ENCODE results near the gene MEX3D.

MEX3D gene

DNA sequence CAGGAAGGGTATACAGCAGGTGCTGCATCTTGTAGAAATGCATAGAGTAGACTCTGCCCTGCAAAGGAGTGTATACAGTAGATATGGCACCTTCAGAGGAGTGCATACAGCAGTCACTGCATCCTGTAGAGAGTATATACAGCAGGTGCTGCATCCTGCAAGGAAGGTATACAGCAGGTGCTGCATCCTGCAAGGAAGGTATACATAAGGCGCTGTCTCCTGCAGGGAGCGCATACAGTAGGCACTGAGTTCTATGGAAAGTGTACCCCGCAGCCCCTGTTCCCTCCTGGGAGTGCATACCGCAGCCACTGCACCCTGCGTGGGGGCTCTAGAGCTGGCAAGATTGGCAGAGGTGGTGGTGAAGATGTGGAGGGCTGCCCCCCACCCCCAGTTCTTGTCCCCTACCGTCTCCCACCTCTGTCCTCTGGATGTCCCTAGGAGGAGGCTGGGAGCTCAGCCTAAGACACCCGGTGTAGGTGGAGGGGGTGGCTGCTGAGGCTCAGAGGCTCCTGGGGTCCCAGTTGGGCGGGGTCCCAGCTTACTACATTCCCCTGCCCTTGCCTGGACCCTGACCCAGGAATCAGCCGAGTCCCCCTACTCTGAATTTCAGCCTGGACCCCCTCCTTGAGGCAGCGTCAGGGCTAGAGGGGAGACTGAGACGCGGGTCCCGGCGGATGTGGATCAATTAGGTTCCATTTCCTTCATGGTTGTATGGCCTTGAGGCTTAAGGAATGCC is 53.0 kb downstream of the MEX3D start:
- no peak for DNase-seq

- DNase-seq, result no peak
Observed at GRCh38 chr19:1514295-1514661, 53.8 kb downstream of the MEX3D start.

- DNase-seq, result no peak
Observed at GRCh38 chr19:1513499-1514294, 54.4 kb downstream of the MEX3D start.

DNA sequence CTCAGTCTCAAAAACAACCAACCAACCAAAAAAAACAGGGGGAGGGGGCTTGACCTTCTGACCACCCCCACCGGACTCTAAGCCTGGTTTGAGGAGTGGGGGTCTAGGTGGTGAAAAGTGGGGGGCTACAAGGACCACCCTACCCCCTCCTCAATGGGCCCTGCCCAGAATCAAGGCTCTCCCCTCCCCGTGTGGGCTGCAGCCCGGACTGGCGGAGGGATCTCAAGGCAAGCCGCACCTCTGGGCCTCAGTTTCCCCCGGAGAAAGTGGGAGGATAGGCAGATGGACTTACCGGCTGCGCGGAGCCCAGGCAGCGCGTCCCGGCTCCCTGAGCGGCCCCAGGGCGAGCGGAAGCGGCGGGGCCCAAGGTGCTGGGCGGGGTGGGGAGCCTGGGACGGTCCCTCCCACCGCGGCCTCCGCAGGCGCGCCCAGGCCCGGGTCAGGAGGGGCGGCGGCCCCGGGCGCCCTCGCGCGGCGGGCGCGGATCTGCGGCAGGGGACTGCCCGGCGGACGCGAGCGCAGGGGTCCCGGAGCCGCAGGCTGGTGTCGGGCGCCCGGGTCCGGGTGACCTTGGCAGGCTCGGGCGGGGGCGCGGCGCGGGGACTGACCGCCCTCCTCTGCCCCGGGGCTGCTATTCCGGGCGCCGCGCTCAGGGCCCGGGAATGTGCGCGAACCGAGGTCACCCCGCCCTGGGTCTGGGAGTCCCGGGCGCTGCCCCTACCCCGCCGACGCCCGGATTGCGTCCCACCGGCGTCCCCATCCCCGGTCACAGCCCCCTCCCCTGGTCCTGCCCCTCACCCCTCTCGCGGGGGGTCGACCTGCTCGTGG is 55.2 kb downstream of the MEX3D start, which contains the start of gene ADAMTSL5:
TSS of gene ADAMTSL5 (minus strand) at position 349 of the 828 bp plus-strand sequence. CDS start 2,076 bp downstream, outside the sequence.
- peak in 1 of 2 experiments; percentile 45 for DNase-seq

DNA sequence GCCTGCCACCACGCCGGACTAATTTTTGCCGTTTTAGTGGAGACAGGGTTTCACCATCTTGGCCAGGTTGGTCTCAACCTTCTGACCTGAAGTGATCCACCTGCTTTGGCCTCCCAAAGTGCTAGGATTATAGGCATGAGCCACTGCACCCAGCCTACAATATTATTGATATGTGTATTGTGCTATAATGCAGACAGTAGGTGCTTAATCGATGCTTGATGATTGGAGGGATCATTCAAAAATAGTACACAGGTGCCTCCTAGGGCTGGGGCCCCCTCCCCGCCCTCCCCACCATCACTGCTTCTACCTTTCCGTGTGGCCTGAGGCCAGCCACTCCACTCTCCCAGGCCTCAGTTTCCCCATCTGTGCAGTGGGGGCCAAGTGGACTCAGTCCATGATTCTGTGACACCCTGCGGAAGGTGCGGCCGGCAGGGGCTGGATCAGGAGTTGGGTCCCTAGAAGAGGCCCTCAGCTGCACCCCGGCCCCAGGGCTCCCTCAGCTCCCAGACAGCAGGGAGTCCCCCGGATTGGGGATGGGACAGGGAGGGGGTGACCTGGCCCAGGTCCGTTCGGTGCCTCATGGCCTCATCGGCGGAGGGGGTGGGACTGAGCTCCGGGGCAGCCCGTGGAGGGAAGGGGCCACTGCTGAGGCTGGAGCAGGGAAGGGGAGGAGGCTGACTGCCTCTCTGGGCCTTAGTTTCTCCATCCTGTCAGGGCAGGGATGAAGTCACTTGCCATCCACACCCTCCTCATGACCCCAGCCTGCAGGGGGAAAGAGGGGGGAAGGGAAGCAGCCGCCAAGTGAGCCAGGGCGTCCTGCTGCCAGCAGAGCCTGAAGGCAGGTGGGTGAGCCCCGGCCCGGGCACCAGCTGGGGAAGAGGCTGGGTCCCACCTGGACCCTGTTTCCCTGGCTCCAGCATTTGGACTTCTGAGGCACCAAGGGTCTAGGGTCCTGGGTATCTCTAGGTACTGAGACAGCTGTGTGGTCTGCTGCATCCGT is 56.5 kb downstream of the MEX3D start:
- DNase-seq, result no peak

DNA sequence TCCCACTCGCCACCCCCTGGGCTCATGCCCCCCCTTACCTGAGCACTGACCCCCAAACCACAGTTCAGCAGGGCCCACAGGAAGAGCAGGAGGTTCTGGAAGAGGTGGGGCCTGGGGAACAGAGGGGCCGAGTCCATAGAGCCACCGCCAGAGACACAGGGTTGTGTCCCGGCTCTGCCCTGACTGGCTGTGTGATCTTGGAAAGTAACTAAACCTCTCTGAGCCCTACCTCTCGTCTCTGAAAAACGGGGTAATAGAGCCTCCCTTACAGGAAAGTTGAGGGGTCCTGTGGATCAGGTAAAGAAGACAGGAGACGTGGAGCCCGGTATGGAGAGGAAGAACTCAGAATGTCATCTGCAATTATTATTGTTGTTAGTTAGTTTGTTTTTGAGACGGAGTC is 57.3 kb downstream of the MEX3D start:
- no peak for DNase-seq

DNA sequence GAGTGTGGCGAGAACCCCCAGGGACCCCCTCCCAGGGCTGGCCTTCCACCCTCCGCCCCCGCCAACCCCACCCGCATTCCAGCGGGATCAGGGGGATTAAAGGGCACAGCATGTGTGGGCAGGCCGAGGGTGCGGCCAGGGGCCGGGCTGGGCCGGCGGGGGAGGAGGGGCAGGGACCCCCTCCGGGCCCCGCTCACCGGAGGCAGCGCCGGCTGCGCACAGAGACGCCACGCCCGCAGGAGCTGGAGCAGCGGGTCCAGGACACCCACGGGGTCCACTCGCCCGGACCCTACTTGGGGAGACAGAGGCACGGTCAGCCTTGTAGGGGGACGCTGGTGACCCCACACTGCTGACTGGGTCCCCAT is 57.7 kb downstream of the MEX3D start:
- DNase-seq, result no peak

GRCh38 chr19:1509602-1510441 is 58.3 kb downstream of the MEX3D start:
- DNase-seq, result no peak

DNA sequence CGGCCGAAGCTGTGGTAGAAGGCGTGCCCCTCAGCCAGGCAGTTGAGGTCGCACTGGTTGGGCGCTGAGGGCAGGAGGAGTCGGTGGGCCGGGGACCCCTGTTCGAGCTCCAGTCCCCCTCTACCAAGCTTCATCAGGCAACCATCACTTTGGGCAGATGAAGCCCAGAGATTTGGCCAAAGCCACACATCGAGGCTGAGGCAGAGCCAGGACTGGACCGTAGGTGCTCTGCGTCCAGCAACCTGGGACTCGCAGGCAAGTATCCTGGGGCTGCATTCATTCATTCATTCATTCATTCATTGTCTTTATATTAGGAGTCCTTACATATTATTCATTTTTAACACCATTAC is 59.6 kb downstream of the MEX3D start:
- no peak for DNase-seq

DNA sequence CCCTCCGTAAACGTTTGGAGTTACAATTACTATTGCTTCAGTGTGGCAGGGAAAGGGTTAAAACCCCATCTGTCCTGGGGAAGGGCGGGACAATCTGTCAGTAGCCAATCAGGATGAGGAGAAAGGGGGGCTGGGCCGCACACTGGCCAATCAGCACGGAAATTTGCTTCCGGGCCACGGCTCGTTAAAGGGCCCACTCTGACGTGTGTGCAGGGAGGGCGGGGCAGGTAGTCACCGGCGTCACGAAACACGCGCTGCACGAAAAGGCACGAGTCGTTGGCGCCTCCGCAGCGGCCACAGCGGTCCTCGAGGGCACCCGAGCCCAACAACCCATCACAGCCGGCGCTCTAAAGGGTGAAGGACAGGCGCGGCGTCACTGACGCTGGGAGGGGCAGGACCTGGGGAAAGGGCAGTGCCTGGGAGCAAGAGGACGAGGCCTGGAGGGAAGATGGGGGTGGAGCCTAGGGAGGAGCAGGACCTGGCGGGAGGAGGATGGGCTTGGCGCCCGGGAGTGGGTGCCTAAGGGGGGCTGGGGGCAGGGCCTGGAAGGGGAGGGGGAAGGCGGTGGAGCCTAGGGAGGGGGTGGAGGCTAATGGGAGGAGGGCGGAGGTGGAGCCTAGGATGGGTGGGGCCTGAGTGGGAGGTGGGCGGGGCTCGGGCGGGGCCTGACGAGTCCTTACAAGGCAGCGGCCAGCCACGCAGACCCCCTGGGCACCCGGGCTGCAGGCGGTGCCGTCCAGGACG is 60.2 kb downstream of the MEX3D start:
- peak; percentile 88 to 97 for DNase-seq

- DNase-seq, result no peak
Observed at GRCh38 chr19:1507192-1507660, 60.9 kb downstream of the MEX3D start.

DNA sequence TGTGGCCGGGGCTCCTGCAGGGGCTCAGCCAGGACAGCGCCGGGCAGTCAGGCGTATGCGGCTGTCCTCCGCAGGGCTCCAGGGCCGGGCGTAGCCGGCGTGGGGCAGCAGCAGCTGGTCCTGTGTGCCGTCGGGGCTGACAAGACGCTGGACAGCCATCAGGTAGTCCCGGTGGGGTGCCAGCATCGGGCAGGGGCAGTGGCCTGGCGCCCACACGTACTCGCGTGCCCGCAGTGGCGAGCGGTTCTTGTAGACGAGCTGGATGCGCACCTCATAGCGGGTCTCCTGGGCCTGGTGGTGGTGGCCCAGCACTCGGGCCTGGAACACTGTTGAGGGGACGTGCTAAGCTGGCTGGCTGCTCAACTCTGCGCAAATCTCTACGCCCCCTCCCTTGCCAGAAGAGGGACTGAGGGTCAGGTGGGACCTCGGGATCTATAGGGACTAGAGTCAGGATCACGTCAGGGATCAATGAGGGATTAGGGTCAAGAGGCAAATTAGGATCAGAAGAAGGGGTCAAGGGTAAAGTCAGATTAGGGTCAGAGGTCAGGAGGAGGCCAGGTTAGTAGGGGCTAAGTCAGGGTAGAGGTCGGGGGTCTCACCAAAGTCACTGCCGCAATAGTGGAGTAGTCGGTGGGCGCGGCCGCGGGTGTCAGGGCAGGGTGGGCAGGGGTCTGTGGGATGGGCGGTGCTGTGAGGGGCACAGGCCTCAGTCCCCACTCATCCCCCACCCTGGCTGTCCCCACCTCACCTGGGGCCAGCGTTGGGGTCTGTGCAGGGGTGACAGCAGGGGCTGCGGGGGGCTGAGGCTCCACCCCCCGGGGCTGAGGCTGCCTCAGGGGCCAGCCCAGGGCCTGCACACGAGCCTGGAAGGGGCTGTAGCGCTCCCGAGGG is 61.9 kb downstream of the MEX3D start:
- no peak for DNase-seq

DNA sequence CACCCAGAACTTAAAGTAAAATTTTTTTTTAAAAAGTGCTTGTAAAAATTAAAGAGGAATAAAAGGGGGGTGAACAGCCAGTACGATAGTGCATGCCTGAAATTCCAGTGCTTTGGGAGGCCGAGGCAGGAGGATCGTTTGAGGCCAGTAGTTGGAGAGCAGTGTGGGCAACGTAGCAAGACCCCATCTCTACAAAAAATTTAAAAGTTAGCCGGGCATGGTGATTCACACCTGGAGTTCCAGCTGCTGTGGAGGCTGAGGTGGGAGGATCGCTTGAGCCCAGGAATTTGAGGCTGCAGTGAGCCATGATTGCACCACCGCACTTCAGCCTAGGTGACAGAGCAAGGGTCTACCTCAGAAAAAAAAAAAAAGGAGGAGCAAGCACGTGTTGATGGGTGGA is 63.1 kb downstream of the MEX3D start:
- DNase-seq, result no peak

All from NCI-H526 (cell line).